ENCODE results near the gene EPHX1.
"Not testable (repeated sequence)": the region's sequence is repeated elsewhere in the genome, so short reads cannot be mapped to it uniquely, and the experiment has no call there.

The EPHX1 gene

DNA sequence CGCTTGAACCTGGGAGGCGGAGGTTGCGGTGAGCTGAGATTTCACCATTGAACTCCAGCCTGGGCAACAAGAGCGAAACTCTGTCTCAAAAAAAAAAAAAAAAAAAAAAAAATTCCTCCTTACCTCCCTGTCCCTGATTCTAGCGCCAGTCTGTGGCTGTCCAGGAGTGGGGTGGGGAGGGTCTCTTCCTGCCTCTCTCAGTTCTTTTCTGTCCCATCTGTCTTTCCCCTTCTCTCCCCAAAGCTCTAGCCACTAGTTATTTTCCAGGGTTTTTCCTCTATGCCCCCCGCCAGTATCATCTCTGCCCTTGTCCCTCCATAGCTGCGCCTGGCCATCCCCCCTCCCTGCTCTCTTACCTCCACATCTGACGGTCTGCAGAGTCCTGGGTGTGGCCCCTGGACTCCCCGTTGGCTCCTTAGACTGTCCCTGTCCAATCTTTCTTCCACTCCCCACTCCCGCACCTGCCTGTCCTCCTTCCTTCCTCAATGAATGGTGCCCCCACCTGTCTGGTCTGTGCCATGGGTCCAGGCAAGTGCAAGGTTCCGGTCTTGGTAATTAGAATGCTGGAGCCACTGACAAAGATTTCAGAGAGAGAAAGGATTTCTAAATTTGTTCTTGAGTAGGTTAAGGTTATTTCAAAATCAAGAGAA lies 73.8 kb downstream of the EPHX1 start:
- Histone ChIP-seq H3K9me3 (ENCODE audit: severe bottlenecking) (no peaks in the 10 kb centered on the region), H3K27me3 (ENCODE audit: insufficient read depth, poor library complexity, severe bottlenecking) (no peaks in the 10 kb centered on the region), H3K4me3 (ENCODE audit: severe bottlenecking) (no peak overlapping the region), H3K27ac (ENCODE audit: poor library complexity, severe bottlenecking) (no peak overlapping the region), H3K36me3 (ENCODE audit: low read depth) (no peaks in the 10 kb centered on the region), H3K4me1 (ENCODE audit: insufficient read depth, poor library complexity, severe bottlenecking) (peaks cover 2% of the 10 kb centered on the region)
- ATAC-seq (ENCODE audit: low read depth): no peak
- TF ChIP-seq, protein P1, sequence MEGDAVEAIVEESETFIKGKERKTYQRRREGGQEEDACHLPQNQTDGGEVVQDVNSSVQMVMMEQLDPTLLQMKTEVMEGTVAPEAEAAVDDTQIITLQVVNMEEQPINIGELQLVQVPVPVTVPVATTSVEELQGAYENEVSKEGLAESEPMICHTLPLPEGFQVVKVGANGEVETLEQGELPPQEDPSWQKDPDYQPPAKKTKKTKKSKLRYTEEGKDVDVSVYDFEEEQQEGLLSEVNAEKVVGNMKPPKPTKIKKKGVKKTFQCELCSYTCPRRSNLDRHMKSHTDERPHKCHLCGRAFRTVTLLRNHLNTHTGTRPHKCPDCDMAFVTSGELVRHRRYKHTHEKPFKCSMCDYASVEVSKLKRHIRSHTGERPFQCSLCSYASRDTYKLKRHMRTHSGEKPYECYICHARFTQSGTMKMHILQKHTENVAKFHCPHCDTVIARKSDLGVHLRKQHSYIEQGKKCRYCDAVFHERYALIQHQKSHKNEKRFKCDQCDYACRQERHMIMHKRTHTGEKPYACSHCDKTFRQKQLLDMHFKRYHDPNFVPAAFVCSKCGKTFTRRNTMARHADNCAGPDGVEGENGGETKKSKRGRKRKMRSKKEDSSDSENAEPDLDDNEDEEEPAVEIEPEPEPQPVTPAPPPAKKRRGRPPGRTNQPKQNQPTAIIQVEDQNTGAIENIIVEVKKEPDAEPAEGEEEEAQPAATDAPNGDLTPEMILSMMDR (IDR thresholded peaks at IDR 0.05; ENCODE audit: poor library complexity, severe bottlenecking): no peak
- DNase-seq (ENCODE audit: low spot score): no peak

DNA sequence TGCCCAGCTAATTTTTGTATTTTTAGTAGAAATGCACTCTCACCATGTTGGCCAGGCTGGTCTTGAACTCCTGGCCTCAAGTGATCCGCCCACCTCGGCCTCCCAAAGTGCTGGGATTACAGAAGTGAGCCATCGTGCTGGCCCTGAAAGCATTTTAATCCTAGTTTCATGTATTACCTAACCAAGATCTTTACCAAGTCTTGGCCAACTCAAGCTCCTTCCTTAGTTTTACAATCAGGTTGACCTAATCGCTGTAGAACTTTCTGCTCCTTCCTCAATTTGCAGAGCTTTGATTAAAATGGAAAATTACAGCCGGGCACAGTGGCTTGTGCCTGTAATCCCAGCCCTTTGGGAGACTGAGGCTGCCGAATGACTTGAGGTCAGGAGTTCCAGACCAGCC lies 75.4 kb downstream of the EPHX1 start:
- H3K27me3 ChIP-seq (ENCODE audit: insufficient read depth, poor library complexity, severe bottlenecking): no peaks in the 10 kb centered on the region
- TF ChIP-seq, protein P1 (IDR thresholded peaks at IDR 0.05; ENCODE audit: poor library complexity, severe bottlenecking): no peak

DNA sequence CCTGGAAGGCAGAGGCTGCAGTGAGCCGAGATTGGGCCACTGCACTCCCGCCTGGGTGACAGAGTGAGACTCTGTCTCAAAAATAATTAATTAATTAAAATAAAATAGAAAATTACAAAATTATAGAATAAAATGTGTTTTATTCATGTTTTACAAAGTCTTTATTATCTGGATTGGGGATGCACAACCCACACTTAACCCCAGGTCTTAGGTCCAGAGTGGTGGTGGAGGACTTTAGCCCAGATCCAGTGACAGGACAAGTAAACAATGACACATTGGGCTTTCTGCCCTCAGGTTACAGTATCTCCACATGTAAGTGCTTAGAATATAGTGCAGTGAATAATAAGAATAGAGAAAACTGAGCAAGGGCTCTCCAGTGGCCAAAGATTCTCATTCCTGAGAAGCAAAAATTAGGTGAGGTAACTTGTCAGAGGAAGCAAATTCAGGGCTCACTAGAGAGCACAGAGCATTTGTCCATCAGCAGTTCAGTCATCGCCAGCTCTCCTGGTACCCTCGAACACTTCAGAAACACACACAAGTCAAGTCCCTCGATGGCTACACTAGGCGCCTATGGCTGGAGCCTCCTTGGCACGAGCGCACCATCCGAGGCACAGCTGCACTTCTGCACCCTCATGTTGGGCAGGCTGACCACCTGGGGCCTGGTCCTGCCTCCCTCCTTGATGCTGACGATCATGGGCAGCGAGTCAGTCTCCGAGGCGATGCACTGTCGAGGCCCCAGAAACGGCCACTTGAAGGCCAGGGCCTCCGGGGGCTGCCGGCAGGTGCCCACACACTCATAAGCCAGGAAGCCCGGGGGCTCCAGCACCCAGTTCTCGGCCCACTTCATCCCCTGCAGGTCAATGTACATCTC lies 76.5 kb downstream of the EPHX1 start:
- TF ChIP-seq, protein P1 (IDR thresholded peaks at IDR 0.05; ENCODE audit: poor library complexity, severe bottlenecking): no peak
- no peak for DNase-seq (ENCODE audit: low spot score)
- peaks cover under 1% of the 10 kb centered on the region for H3K4me1 ChIP-seq (ENCODE audit: insufficient read depth, poor library complexity, severe bottlenecking)
- no peaks in the 10 kb centered on the region for H3K9me3 ChIP-seq (ENCODE audit: severe bottlenecking)
- no peak for ATAC-seq (ENCODE audit: low read depth)
- H3K27ac ChIP-seq (ENCODE audit: poor library complexity, severe bottlenecking): no peak overlapping the region
- no peak overlapping the region for H3K4me3 ChIP-seq (ENCODE audit: severe bottlenecking)
- no peaks in the 10 kb centered on the region for H3K36me3 ChIP-seq (ENCODE audit: low read depth)
- no peaks in the 10 kb centered on the region for H3K27me3 ChIP-seq (ENCODE audit: insufficient read depth, poor library complexity, severe bottlenecking)

More for the DNA sequence above, 75.4 kb downstream of the EPHX1 start:
- Histone ChIP-seq H3K27ac (ENCODE audit: poor library complexity, severe bottlenecking) (no peak overlapping the region), H3K9me3 (ENCODE audit: severe bottlenecking) (no peaks in the 10 kb centered on the region), H3K36me3 (ENCODE audit: low read depth) (no peaks in the 10 kb centered on the region), H3K4me1 (ENCODE audit: insufficient read depth, poor library complexity, severe bottlenecking) (peaks cover 2% of the 10 kb centered on the region), H3K4me3 (ENCODE audit: severe bottlenecking) (no peak overlapping the region)
- ATAC-seq (ENCODE audit: low read depth) (no peak), DNase-seq (ENCODE audit: low spot score) (no peak)

DNA sequence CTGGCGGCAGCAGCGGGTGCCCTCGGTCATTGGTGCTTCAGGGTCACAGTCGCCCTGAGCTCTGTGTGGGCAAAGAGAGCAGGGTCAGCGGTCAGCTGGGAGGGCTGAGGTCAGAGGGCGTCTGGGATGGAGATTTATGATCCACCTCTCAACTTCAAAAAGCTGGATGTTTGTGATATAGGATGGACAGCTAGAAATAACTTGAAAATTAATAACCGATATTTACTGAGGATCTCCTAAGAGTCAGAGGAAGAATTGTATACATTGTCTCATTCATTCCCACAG lies 77.0 kb downstream of the EPHX1 start:
- TF ChIP-seq, protein P1 (IDR thresholded peaks at IDR 0.05; ENCODE audit: poor library complexity, severe bottlenecking): no peak
- no peaks in the 10 kb centered on the region for H3K9me3 ChIP-seq (ENCODE audit: severe bottlenecking)
- no peak for DNase-seq (ENCODE audit: low spot score)
- no peak overlapping the region for H3K4me3 ChIP-seq (ENCODE audit: severe bottlenecking)
- no peak overlapping the region for H3K27ac ChIP-seq (ENCODE audit: poor library complexity, severe bottlenecking)
- H3K27me3 ChIP-seq (ENCODE audit: insufficient read depth, poor library complexity, severe bottlenecking): no peaks in the 10 kb centered on the region
- no peak for ATAC-seq (ENCODE audit: low read depth)
- H3K36me3 ChIP-seq (ENCODE audit: low read depth): no peaks in the 10 kb centered on the region
- H3K4me1 ChIP-seq (ENCODE audit: insufficient read depth, poor library complexity, severe bottlenecking): no peaks in the 10 kb centered on the region

DNA sequence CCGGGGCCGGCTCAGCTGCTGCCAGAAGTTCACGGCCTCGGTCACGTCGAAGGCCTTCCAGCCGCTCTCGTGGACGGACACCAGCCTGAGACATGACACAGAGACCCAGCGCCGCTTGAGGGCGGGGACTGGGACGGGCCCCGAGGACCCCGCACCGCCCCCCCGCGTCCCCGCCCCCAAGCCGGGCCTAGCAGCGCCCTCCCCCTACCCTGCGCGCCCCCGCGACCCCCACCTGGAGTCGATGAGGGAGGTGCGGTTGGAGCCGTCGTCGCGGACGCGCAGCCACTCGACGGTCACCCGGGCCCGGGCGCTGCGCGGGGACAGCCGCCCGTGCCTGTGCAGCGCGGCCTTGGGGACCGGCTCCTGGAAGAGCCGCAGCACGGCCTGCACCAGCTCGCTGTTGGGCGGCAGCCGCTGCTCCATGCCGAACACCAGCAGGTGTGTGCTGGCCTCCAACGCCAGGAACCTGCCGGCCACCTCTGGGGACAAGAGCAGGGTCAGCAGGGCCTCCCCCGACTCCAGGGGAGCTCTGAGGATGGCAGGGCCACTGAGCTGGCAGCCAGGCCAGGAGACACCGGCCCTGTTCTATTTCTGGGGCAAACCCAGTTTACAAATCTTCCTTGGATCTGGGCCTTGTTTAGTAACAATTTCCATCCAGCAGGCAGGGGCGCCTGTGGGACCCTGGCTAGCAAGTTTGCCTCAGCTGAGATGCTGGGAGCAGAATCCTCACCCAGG lies 77.8 kb downstream of the EPHX1 start:
- DNase-seq (ENCODE audit: low spot score); H3K27ac ChIP-seq (ENCODE audit: poor library complexity, severe bottlenecking); H3K27me3 ChIP-seq (ENCODE audit: insufficient read depth, poor library complexity, severe bottlenecking); H3K4me3 ChIP-seq (ENCODE audit: severe bottlenecking); H3K9me3 ChIP-seq (ENCODE audit: severe bottlenecking); H3K36me3 ChIP-seq (ENCODE audit: low read depth); H3K4me1 ChIP-seq (ENCODE audit: insufficient read depth, poor library complexity, severe bottlenecking); ATAC-seq (ENCODE audit: low read depth): not testable (repeated sequence)
